MM.1S (cell line): ENCODE results near the gene LRPPRC.

Experiments used
- DNase-seq: peaks from one replicate; pipeline ENCODE4 v3.0.0-alpha.2; 2015
- H2AFZ ChIP-seq: fragments of 300-600 bp; sonication (generic); 2 replicates; pipeline ENCODE4 v1.6.0; 2016; ENCODE audit warnings: antibody characterized with exemption, low read length
- H3F3A ChIP-seq: fragments of 300-600 bp; sonication (generic); 2 replicates; pipeline ENCODE4 v1.6.1; 2016; ENCODE audit warnings: mild to moderate bottlenecking, antibody characterized with exemption, low read length, moderate library complexity, mixed read lengths; ENCODE audit not compliant: insufficient read depth
- H3K27ac ChIP-seq: fragments of 300-600 bp; sonication (generic); 2 replicates; pipeline ENCODE4 v1.5.1; 2016; ENCODE audit warnings: mild to moderate bottlenecking, low read length
- H3K27me3 ChIP-seq: fragments of 300-600 bp; sonication (generic); replicated peaks from 2 replicates; pipeline ENCODE4 v1.6.0; 2016; ENCODE audit warnings: low read length; ENCODE audit not compliant: insufficient read depth
- H3K36me3 ChIP-seq: fragments of 300-600 bp; sonication (generic); replicated peaks from 2 replicates; pipeline ENCODE4 v1.6.1; 2016; ENCODE audit warnings: mild to moderate bottlenecking, low read length, mixed read lengths; ENCODE audit not compliant: insufficient read depth
- H3K4me1 ChIP-seq: fragments of 300-600 bp; sonication (generic); 2 replicates; pipeline ENCODE4 v1.6.1; 2016; ENCODE audit warnings: low read length, mixed read lengths
- H3K4me2 ChIP-seq: fragments of 300-600 bp; sonication (generic); 2 replicates; pipeline ENCODE4 v1.6.0; 2016; ENCODE audit warnings: low read depth, low read length
- H3K4me3 ChIP-seq: fragments of 300-600 bp; sonication (generic); 2 replicates; pipeline ENCODE4 v1.5.1; 2016; ENCODE audit warnings: low read length, mixed read lengths
- H3K79me2 ChIP-seq: fragments of 300-600 bp; sonication (generic); 2 replicates; pipeline ENCODE4 v1.6.1; 2016; ENCODE audit warnings: mixed run types, low read length, mixed read lengths
- H3K9ac ChIP-seq: fragments of 300-600 bp; sonication (generic); 2 replicates; pipeline ENCODE4 v1.6.1; 2016; ENCODE audit warnings: low read length, mixed read lengths
- H3K9me2 ChIP-seq: fragments of 300-600 bp; sonication (generic); replicated peaks from 2 replicates; pipeline ENCODE4 v1.6.1; 2016; ENCODE audit warnings: mild to moderate bottlenecking, low read length, mixed read lengths; ENCODE audit not compliant: insufficient read depth
- H3K9me3 ChIP-seq: fragments of 300-600 bp; sonication (generic); replicated peaks from 2 replicates; pipeline ENCODE4 v1.6.1; 2016; ENCODE audit warnings: mild to moderate bottlenecking, low read length, mixed read lengths; ENCODE audit not compliant: insufficient read depth
- H4K20me1 ChIP-seq: fragments of 300-600 bp; sonication (generic); 2 replicates; pipeline ENCODE4 v1.6.1; 2016; ENCODE audit warnings: mild to moderate bottlenecking, low read length, moderate library complexity, mixed read lengths; ENCODE audit not compliant: insufficient read depth
- EZH2 ChIP-seq: fragments of 300-600 bp; sonication (generic); optimal IDR thresholded peaks from 2 replicates; pipeline ENCODE3; 2017; ENCODE audit warnings: low read depth, mild to moderate bottlenecking, antibody characterized with exemption, low read length, mixed read lengths
- EZH2phosphoT487 ChIP-seq: fragments of 300-600 bp; sonication (generic); IDR thresholded peaks from 2 replicates; pipeline ENCODE4 v1.6.1; 2018; ENCODE audit warnings: antibody characterized with exemption, low read length
- TF ChIP-seq, protein P1 (sequence below): fragments of 300-600 bp; sonication (generic); IDR thresholded peaks from 2 replicates; pipeline ENCODE4 v1.5.1; 2016; ENCODE audit warnings: antibody characterized with exemption, low read length, mixed read lengths

LRPPRC gene

GRCh38 chr2:43898134-43898837 is 97.5 kb downstream of the LRPPRC start:
- no peak for DNase-seq
- peaks cover 15% of the 10 kb centered on the region; the same call in 1 of the 2 replicates for H3K36me3 ChIP-seq
- H3K4me1 ChIP-seq, result no peaks in the 10 kb centered on the region
- no peak overlapping the region for H3K4me3 ChIP-seq
- H3K9ac ChIP-seq, result no peak overlapping the region
- no peak overlapping the region for H3K4me2 ChIP-seq
- TF ChIP-seq EZH2phosphoT487, result no peak
- no peak for TF ChIP-seq EZH2
- TF ChIP-seq, protein P1, sequence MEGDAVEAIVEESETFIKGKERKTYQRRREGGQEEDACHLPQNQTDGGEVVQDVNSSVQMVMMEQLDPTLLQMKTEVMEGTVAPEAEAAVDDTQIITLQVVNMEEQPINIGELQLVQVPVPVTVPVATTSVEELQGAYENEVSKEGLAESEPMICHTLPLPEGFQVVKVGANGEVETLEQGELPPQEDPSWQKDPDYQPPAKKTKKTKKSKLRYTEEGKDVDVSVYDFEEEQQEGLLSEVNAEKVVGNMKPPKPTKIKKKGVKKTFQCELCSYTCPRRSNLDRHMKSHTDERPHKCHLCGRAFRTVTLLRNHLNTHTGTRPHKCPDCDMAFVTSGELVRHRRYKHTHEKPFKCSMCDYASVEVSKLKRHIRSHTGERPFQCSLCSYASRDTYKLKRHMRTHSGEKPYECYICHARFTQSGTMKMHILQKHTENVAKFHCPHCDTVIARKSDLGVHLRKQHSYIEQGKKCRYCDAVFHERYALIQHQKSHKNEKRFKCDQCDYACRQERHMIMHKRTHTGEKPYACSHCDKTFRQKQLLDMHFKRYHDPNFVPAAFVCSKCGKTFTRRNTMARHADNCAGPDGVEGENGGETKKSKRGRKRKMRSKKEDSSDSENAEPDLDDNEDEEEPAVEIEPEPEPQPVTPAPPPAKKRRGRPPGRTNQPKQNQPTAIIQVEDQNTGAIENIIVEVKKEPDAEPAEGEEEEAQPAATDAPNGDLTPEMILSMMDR, result no peak
- H2AFZ ChIP-seq, result no peak overlapping the region
- H4K20me1 ChIP-seq, result no peaks in the 10 kb centered on the region
- H3K27ac ChIP-seq, result no peak overlapping the region
- H3K9me2 ChIP-seq, result no peaks in the 10 kb centered on the region
- H3F3A ChIP-seq, result no peaks in the 10 kb centered on the region
- no peaks in the 10 kb centered on the region for H3K9me3 ChIP-seq
- H3K79me2 ChIP-seq, result no peaks in the 10 kb centered on the region
- H3K27me3 ChIP-seq, result no peaks in the 10 kb centered on the region

DNA sequence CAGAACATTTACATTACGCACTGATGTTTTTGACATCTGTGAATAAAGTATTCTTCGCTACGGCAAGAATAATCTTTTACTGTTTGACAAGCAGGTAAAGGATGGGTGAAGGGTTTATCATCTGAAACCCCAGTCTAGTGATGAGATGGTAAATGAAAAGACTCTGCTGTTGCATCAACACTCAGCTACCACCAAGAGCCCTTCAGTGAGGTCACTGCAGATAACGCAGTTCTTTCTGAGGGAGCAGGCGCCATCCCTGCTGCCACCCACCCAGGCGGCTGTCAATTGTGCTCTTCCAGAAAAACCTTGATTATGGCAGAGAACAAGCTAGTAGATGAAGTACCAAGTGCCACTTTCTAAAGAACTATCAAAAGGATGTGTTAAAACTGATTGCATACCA is 98.3 kb downstream of the LRPPRC start:
- no peak for DNase-seq
- no peaks in the 10 kb centered on the region for H4K20me1 ChIP-seq
- TF ChIP-seq EZH2phosphoT487, result no peak
- no peak for TF ChIP-seq EZH2
- H3K4me1 ChIP-seq, result no peaks in the 10 kb centered on the region
- no peak overlapping the region for H3K4me2 ChIP-seq
- no peak overlapping the region for H3K9ac ChIP-seq
- H3K36me3 ChIP-seq, result peaks cover 17% of the 10 kb centered on the region
- no peaks in the 10 kb centered on the region for H3K27me3 ChIP-seq
- no peaks in the 10 kb centered on the region for H3K9me2 ChIP-seq
- H3K9me3 ChIP-seq, result no peaks in the 10 kb centered on the region
- no peaks in the 10 kb centered on the region for H3F3A ChIP-seq
- no peak overlapping the region for H3K27ac ChIP-seq
- no peaks in the 10 kb centered on the region for H3K79me2 ChIP-seq
- no peak overlapping the region for H3K4me3 ChIP-seq
- no peak overlapping the region for H2AFZ ChIP-seq

- H3K36me3 ChIP-seq, result peaks cover 21% of the 10 kb centered on the region
- H3K79me2 ChIP-seq, result no peaks in the 10 kb centered on the region
- no peaks in the 10 kb centered on the region for H3K9me2 ChIP-seq
- no peak overlapping the region for H2AFZ ChIP-seq
- H3K4me2 ChIP-seq, result no peak overlapping the region
- DNase-seq, result no peak
- no peaks in the 10 kb centered on the region for H4K20me1 ChIP-seq
- no peak for TF ChIP-seq EZH2
- TF ChIP-seq, protein P1, result no peak
- TF ChIP-seq EZH2phosphoT487, result no peak
- no peaks in the 10 kb centered on the region for H3F3A ChIP-seq
- no peak overlapping the region for H3K9ac ChIP-seq
- H3K9me3 ChIP-seq, result no peaks in the 10 kb centered on the region
- no peak overlapping the region for H3K4me3 ChIP-seq
- no peaks in the 10 kb centered on the region for H3K4me1 ChIP-seq
- H3K27me3 ChIP-seq, result no peaks in the 10 kb centered on the region
- no peak overlapping the region for H3K27ac ChIP-seq
These were observed 98.9 kb downstream of the LRPPRC start for GRCh38 chr2:43896906-43897305.

DNA sequence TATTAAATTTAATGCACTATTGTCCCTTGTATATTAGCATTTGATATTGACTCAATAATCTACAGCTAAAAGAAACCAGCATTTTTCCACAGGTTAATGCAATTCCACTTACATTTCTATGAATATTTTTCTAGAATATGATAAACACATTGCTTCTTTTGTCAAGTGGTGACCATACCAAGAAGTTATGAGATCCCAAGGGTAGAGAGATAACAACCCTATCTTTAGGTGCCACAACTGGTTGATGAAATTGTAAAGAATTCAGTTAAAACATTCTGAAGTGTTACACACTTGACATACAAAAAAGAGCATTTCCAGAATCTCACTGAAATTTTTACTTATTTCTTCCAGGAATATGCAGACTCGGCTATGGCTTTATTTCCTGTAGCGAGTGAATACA is 101.0 kb downstream of the LRPPRC start:
- TF ChIP-seq EZH2phosphoT487, result no peak
- TF ChIP-seq, protein P1, result no peak
- Histone ChIP-seq H3K27ac (no peak overlapping the region), H3K4me2 (no peak overlapping the region), H3K79me2 (no peaks in the 10 kb centered on the region), H3K9me3 (no peaks in the 10 kb centered on the region), H3K4me3 (no peak overlapping the region), H3K27me3 (no peaks in the 10 kb centered on the region), H3K9me2 (no peaks in the 10 kb centered on the region), H3K36me3 (peaks cover 30% of the 10 kb centered on the region), H3F3A (no peaks in the 10 kb centered on the region), H2AFZ (no peak overlapping the region), H4K20me1 (no peaks in the 10 kb centered on the region), H3K4me1 (no peaks in the 10 kb centered on the region), H3K9ac (no peak overlapping the region)
- no peak for DNase-seq
